HEK293T (cell line): ENCODE data around the gene CTDP1.

Experiments
- CTCF ChIA-PET: fragments of 350-600 bp; formaldehyde crosslinking; extraction: SDS; loops from one replicate; lab custom pipeline; 2021; ENCODE audit warnings: antibody characterized with exemption, inconsistent platforms; lab: Yijun Ruan, JAX
- POLR2A ChIA-PET: fragments of 350-600 bp; formaldehyde crosslinking; extraction: SDS; loops from one replicate; lab custom pipeline; 2020; ENCODE audit warnings: antibody characterized with exemption, inconsistent platforms; lab: Yijun Ruan, JAX
- DNase-seq: peaks from one replicate; pipeline ENCODE4 v3.0.0; 2012; ENCODE audit warnings: mixed read lengths; ENCODE audit errors: extremely low spot score
- ARNT ChIP-seq: fragments of 450-650 bp; IDR thresholded peaks from 2 replicates; pipeline ENCODE4 v1.6.1; 2017; ENCODE audit warnings: mild to moderate bottlenecking
- BHLHE40 ChIP-seq: fragments of 450-650 bp; IDR thresholded peaks from 2 replicates; pipeline ENCODE4 v1.6.1; 2016; ENCODE audit warnings: mild to moderate bottlenecking, moderate library complexity, borderline replicate concordance
- CTBP1 ChIP-seq: fragments of 450-650 bp; IDR thresholded peaks from 2 replicates; pipeline ENCODE4 v1.6.1; 2016; ENCODE audit warnings: borderline replicate concordance
- ELF4 ChIP-seq: fragments of 450-650 bp; IDR thresholded peaks from 2 replicates; pipeline ENCODE4 v1.6.1; 2017; ENCODE audit warnings: antibody characterized with exemption
- FOXA1 ChIP-seq: fragments of 450-650 bp; IDR thresholded peaks from 2 replicates; pipeline ENCODE4 v1.6.1; 2016; ENCODE audit warnings: mild to moderate bottlenecking
- FOXK2 ChIP-seq: fragments of 450-650 bp; IDR thresholded peaks from 2 replicates; pipeline ENCODE4 v1.6.1; 2016; ENCODE audit warnings: mild to moderate bottlenecking
- FOXM1 ChIP-seq: fragments of 450-650 bp; IDR thresholded peaks from 2 replicates; pipeline ENCODE4 v1.6.1; 2017; ENCODE audit warnings: mild to moderate bottlenecking, borderline replicate concordance
- HDGF ChIP-seq: fragments of 450-650 bp; IDR thresholded peaks from 2 replicates; pipeline ENCODE4 v1.6.1; 2017; ENCODE audit warnings: antibody characterized with exemption, borderline replicate concordance
- L3MBTL2 ChIP-seq: fragments of 450-650 bp; conservative IDR thresholded peaks from 2 replicates; pipeline ENCODE4 v1.6.1; 2016; ENCODE audit warnings: mild to moderate bottlenecking
- LEF1 ChIP-seq: fragments of 450-650 bp; IDR thresholded peaks from 2 replicates; pipeline ENCODE4 v1.6.1; 2017; ENCODE audit warnings: mild to moderate bottlenecking, borderline replicate concordance
- NFRKB ChIP-seq: fragments of 450-650 bp; IDR thresholded peaks from 2 replicates; pipeline ENCODE4 v1.6.1; 2016; ENCODE audit warnings: mild to moderate bottlenecking, moderate library complexity
- SP1 ChIP-seq: fragments of 450-650 bp; IDR thresholded peaks from 2 replicates; pipeline ENCODE4 v1.6.1; 2017
- SUZ12 ChIP-seq: fragments of 450-650 bp; IDR thresholded peaks from 2 replicates; pipeline ENCODE4 v1.6.1; 2016; ENCODE audit warnings: mild to moderate bottlenecking
- TARDBP ChIP-seq: fragments of 450-650 bp; IDR thresholded peaks from 2 replicates; pipeline ENCODE4 v1.6.1; 2016
- ZNF384 ChIP-seq: fragments of 450-650 bp; IDR thresholded peaks from 2 replicates; pipeline ENCODE4 v1.6.1; 2016
- TF ChIP-seq, protein P1 (sequence below): fragments of 450-650 bp; IDR thresholded peaks from 2 replicates; pipeline ENCODE4 v1.6.1; 2016

The CTDP1 gene

GRCh38 chr18:79792096-79792987 is 112.7 kb downstream of the CTDP1 start:
- DNase-seq: no peak
- ChIA-PET POLR2A (no interaction called here), CTCF (no interaction called here)
- TF ChIP-seq CTBP1 (no peak), BHLHE40 (no peak), ELF4 (no peak), LEF1 (no peak), HDGF (no peak), ARNT (no peak), L3MBTL2 (no peak), SP1 (no peak), FOXK2 (no peak), NFRKB (no peak), FOXM1 (no peak), ZNF384 (no peak), SUZ12 (no peak), TARDBP (no peak), FOXA1 (no peak)
- TF ChIP-seq, protein P1, sequence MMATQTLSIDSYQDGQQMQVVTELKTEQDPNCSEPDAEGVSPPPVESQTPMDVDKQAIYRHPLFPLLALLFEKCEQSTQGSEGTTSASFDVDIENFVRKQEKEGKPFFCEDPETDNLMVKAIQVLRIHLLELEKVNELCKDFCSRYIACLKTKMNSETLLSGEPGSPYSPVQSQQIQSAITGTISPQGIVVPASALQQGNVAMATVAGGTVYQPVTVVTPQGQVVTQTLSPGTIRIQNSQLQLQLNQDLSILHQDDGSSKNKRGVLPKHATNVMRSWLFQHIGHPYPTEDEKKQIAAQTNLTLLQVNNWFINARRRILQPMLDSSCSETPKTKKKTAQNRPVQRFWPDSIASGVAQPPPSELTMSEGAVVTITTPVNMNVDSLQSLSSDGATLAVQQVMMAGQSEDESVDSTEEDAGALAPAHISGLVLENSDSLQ: no peak

GRCh38 chr18:79792988-79793355 is 113.4 kb downstream of the CTDP1 start:
- ChIA-PET CTCF (no interaction called here), POLR2A (no interaction called here)
- no peak for TF ChIP-seq HDGF
- no peak for TF ChIP-seq LEF1
- TF ChIP-seq NFRKB: no peak
- no peak for TF ChIP-seq TARDBP
- TF ChIP-seq SP1: no peak
- no peak for TF ChIP-seq BHLHE40
- no peak for TF ChIP-seq ELF4
- no peak for TF ChIP-seq CTBP1
- TF ChIP-seq FOXA1: no peak
- TF ChIP-seq FOXK2: no peak
- TF ChIP-seq ZNF384: no peak
- TF ChIP-seq SUZ12: no peak
- no peak for TF ChIP-seq L3MBTL2
- no peak for TF ChIP-seq FOXM1
- TF ChIP-seq, protein P1: no peak
- no peak for TF ChIP-seq ARNT
- no peak for DNase-seq

GRCh38 chr18:79794846-79795245 is 115.2 kb downstream of the CTDP1 start:
- ChIA-PET POLR2A (no interaction called here), CTCF (no interaction called here)
- TF ChIP-seq LEF1: no peak
- no peak for TF ChIP-seq CTBP1
- no peak for TF ChIP-seq TARDBP
- TF ChIP-seq SP1: no peak
- no peak for DNase-seq

- ChIA-PET CTCF (no interaction called here), POLR2A (no interaction called here)
- no peak for TF ChIP-seq SP1
- TF ChIP-seq TARDBP: no peak
- TF ChIP-seq, protein P1: no peak
- no peak for TF ChIP-seq FOXM1
- no peak for TF ChIP-seq ELF4
- TF ChIP-seq ZNF384: no peak
- no peak for TF ChIP-seq SUZ12
- no peak for TF ChIP-seq CTBP1
- TF ChIP-seq L3MBTL2: no peak
- no peak for TF ChIP-seq FOXA1
- no peak for TF ChIP-seq NFRKB
- no peak for TF ChIP-seq ARNT
- no peak for TF ChIP-seq HDGF
- no peak for TF ChIP-seq LEF1
Observed at GRCh38 chr18:79795446-79795845, 115.8 kb downstream of the CTDP1 start.

DNA sequence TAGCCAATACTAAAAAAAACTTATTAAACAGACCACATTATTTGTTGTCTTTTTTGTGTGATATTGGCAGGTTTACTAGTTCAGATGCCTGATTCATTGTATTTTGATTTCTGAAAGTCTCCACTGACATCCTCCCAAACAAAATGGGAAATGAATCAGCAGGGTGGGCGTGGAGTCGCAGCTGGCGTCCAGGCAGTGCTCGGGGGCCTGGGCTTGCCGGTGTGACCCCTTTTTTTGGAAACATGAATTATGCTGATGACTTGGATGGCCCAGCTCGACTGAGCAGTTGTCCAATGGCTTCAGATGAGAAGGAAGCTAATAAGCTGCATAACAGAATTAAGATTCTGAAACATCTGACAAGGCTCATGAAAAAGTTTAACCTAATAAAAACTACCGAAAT is 116.4 kb downstream of the CTDP1 start:
- no peak for DNase-seq
- CTCF ChIA-PET: no interaction called here
- POLR2A ChIA-PET: no interaction called here
- TF ChIP-seq SP1 (no peak), BHLHE40 (no peak), SUZ12 (no peak), FOXK2 (no peak), LEF1 (no peak), HDGF (no peak), L3MBTL2 (no peak), NFRKB (no peak), FOXA1 (no peak), FOXM1 (no peak), ELF4 (no peak), ARNT (no peak), CTBP1 (no peak), TARDBP (no peak), ZNF384 (no peak)
- TF ChIP-seq, protein P1: no peak

More at GRCh38 chr18:79795446-79795845, 115.8 kb downstream of the CTDP1 start:
- DNase-seq: no peak
